Measurements from ENCODE around the gene KRTAP5-1. TPM values are rescaled to one million over a fixed set of nuclear protein-coding genes. Genes with fewer than 3 reads are reported as not detected.
"Not testable (repeated sequence)": the region's sequence is repeated elsewhere in the genome, so short reads cannot be mapped to it uniquely, and the experiment has no call there.

The KRTAP5-1 gene, protein sequence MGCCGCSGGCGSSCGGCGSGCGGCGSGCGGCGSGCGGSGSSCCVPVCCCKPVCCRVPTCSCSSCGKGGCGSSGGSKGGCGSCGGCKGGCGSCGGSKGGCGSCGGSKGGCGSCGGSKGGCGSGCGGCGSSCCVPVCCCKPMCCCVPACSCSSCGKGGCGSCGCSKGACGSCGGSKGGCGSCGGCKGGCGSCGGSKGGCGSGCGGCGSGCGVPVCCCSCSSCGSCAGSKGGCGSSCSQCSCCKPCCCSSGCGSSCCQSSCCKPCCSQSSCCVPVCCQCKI
- not detected for total RNA-seq

DNA sequence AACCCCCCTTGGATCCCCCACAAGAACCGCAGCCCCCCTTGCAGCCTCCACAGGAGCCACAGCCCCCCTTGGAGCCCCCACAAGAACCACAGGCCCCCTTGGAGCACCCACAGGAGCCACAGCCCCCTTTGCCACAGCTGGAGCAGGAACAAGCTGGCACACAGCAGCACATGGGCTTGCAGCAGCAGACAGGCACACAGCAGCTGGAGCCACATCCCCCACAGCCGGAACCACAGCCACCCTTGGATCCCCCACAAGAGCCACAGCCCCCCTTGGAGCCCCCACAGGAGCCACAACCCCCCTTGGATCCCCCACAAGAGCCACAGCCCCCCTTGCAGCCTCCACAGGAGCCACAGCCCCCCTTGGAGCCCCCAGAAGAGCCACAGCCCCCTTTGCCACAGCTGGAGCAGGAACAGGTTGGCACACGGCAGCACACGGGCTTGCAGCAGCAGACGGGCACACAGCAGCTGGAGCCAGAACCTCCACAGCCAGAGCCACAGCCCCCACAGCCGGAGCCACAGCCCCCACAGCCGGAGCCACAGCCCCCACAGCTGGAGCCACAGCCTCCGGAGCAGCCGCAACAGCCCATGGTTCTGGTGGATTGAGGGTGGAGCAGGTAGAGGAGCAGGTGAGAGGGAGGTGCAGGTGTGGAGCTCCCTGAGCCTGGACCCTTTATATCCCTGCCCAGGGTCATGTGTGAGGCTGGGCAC lies at the start of gene KRTAP5-1:
TSS of gene KRTAP5-1 (minus strand) at position 623 of the 710 bp plus-strand sequence. CDS start at position 589, 34 bp downstream.
- H3K27ac ChIP-seq; H3K4me3 ChIP-seq; H3K36me3 ChIP-seq; ATAC-seq; H3K9me3 ChIP-seq; DNase-seq; H3K27me3 ChIP-seq; in situ Hi-C loops (cut with MboI; ENCODE audit: low sequenced_read_pairs in 4 of 4): not testable (repeated sequence)
- intact Hi-C loops (cut with DNase I; ENCODE audit: low total_unique reads): loop anchor here (5.0 kb wide), 1 partner anchor 38 kb away; no protein-coding TSS in a partner anchor
- H3K4me1 ChIP-seq: peaks cover 12 to 17% of the 10 kb centered on the region in 2 donors

DNA sequence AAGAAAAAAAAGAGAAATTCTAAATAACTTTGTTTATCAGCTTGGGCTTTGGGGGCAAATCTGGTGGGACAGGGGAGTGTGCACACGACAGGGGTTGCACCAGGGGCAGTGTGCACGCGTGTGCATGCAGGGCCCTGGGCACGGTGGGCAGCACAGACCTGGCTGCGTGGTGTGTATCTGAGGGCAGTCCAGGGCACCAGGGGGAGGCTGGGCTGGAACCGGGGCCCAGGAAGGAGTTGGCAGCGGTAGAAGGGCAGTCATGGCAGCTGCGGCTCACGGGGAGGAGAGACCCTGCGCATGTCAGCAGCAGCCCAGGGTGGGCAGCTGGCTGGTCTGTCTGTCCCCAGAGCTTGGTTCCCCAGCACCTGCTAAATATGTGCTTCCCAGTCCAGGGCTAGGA lies 48.8 kb upstream of the KRTAP5-1 start:
- Histone ChIP-seq H3K4me3 (no peak overlapping the region), H3K27me3 (peaks cover 4 to 11% (median 7%) of the 10 kb centered on the region in 3 donors), H3K36me3 (no peaks in the 10 kb centered on the region), H3K4me1 (no peaks in the 10 kb centered on the region), H3K9me3 (no peaks in the 10 kb centered on the region), H3K27ac (no peak overlapping the region)
- DNase-seq: no peak
- TF ChIP-seq POLR2A (IDR thresholded peaks at IDR 0.05): no peak
- TF ChIP-seq, protein P1, sequence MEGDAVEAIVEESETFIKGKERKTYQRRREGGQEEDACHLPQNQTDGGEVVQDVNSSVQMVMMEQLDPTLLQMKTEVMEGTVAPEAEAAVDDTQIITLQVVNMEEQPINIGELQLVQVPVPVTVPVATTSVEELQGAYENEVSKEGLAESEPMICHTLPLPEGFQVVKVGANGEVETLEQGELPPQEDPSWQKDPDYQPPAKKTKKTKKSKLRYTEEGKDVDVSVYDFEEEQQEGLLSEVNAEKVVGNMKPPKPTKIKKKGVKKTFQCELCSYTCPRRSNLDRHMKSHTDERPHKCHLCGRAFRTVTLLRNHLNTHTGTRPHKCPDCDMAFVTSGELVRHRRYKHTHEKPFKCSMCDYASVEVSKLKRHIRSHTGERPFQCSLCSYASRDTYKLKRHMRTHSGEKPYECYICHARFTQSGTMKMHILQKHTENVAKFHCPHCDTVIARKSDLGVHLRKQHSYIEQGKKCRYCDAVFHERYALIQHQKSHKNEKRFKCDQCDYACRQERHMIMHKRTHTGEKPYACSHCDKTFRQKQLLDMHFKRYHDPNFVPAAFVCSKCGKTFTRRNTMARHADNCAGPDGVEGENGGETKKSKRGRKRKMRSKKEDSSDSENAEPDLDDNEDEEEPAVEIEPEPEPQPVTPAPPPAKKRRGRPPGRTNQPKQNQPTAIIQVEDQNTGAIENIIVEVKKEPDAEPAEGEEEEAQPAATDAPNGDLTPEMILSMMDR (IDR thresholded peaks at IDR 0.05 in 4 of 5, conservative IDR thresholded peaks at IDR 0.05 in 1 of 5): no peak
- ATAC-seq: no peak
- in situ Hi-C loops (cut with MboI; ENCODE audit: low sequenced_read_pairs in 4 of 4): no loop called here
- intact Hi-C loops (cut with DNase I; ENCODE audit: low total_unique reads): no loop called here

DNA sequence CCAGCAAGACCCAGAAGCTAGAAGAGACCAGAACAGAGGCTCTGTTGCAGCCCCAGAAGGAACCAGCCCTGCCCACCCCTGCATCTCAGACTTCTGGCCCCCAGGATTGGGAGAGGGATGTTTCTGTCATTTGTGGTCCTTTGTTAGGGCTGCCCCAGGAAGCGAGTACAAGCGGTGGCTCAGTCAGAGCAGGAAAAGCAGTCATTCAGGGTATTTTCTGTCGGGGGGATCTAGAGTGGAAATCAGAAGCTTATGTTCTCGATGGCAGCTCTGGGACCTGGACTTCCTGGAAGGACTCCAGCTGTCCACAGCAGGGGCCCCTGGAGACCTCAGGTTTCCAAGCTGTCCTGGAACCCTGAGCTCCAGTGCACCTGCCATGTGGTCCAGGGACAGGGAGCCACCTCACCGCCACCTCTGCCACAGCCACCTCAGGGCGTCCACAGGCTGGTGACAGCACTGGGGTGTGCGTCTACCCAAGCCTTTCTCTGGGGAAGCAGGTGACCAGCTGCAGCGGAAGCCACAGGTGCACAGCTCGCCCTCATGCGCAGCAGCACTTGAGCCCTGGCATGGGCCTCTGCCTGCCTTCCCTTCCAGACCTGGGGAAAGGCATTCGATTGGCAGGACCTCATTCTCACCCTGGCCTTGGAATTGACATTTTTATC lies 47.1 kb upstream of the KRTAP5-1 start:
- Histone ChIP-seq H3K27me3 (peaks cover 0 to 11% (median 4%) of the 10 kb centered on the region in 3 donors), H3K4me1 (no peaks in the 10 kb centered on the region), H3K4me3 (no peak overlapping the region), H3K9me3 (no peaks in the 10 kb centered on the region), H3K36me3 (no peaks in the 10 kb centered on the region), H3K27ac (no peak overlapping the region)
- intact Hi-C loops (cut with DNase I; ENCODE audit: low total_unique reads) (no loop called here), in situ Hi-C loops (cut with MboI; ENCODE audit: low sequenced_read_pairs in 4 of 4) (no loop called here)
- TF ChIP-seq, protein P1 (IDR thresholded peaks at IDR 0.05 in 4 of 5, conservative IDR thresholded peaks at IDR 0.05 in 1 of 5): no peak
- no peak for TF ChIP-seq POLR2A (IDR thresholded peaks at IDR 0.05)
- no peak for DNase-seq
- no peak for ATAC-seq

DNA sequence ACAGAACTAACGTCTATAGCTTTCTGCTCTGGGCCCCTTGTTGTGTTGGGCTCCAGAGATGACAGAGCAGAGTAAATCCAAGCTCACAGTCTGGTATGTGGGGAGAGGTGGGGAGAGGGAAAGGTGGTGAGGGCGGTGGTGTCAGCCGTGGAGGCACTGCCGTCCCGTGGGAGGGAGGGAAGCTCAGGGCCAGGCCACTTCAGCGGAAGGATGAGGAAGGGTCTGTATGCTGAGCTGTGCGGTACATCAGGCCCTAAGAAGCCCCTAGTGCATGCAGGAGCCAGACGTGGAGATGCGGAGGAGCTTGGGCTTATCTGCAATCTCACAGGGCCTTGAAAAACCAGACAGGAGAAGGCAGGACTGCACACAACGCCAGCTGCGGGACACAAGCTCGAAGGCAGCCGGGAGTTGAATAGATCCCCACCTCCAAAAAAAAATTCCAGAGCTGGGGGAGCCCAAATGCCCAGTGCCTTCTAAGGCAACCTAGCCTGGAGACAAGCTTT lies 46.0 kb upstream of the KRTAP5-1 start:
- peaks cover 0 to 11% (median 4%) of the 10 kb centered on the region in 3 donors for H3K27me3 ChIP-seq
- H3K4me3 ChIP-seq: no peak overlapping the region
- no peaks in the 10 kb centered on the region for H3K36me3 ChIP-seq
- H3K27ac ChIP-seq: no peak overlapping the region
- H3K9me3 ChIP-seq: no peaks in the 10 kb centered on the region
- in situ Hi-C loops (cut with MboI; ENCODE audit: low sequenced_read_pairs in 4 of 4) (no loop called here), intact Hi-C loops (cut with DNase I; ENCODE audit: low total_unique reads) (no loop called here)
- TF ChIP-seq, protein P1 (IDR thresholded peaks at IDR 0.05 in 4 of 5, conservative IDR thresholded peaks at IDR 0.05 in 1 of 5): no peak
- TF ChIP-seq POLR2A (IDR thresholded peaks at IDR 0.05): no peak
- H3K4me1 ChIP-seq: no peaks in the 10 kb centered on the region
- ATAC-seq (no peak), DNase-seq (no peak)

DNA sequence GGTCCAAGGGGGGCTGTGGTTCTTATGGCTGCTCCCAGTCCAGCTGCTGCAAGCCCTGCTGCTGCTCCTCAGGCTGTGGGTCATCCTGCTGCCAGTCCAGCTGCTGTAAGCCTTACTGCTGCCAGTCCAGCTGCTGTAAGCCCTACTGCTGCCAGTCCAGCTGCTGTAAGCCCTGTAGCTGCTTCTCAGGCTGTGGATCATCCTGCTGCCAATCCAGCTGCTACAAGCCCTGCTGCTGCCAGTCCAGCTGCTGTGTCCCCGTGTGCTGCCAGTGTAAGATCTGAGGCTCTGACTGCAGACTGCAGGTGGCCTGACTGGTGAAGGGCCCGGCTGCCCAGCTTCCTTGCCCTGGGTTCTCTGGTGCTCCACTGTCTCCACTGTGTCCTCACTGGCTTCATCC lies 45.2 kb upstream of the KRTAP5-1 start:
- H3K4me1 ChIP-seq: no peaks in the 10 kb centered on the region
- H3K27me3 ChIP-seq: peaks cover 0 to 11% (median 4%) of the 10 kb centered on the region in 3 donors
- H3K36me3 ChIP-seq: no peaks in the 10 kb centered on the region
- no peak overlapping the region for H3K4me3 ChIP-seq
- intact Hi-C loops (cut with DNase I; ENCODE audit: low total_unique reads) (no loop called here), in situ Hi-C loops (cut with MboI; ENCODE audit: low sequenced_read_pairs in 4 of 4) (no loop called here)
- no peak for DNase-seq
- ATAC-seq: no peak
- no peak overlapping the region for H3K27ac ChIP-seq
- H3K9me3 ChIP-seq: no peaks in the 10 kb centered on the region
- TF ChIP-seq POLR2A (IDR thresholded peaks at IDR 0.05): no peak
- TF ChIP-seq, protein P1 (IDR thresholded peaks at IDR 0.05 in 4 of 5, conservative IDR thresholded peaks at IDR 0.05 in 1 of 5): no peak
